Prostate gland (tissue), 2 donors: ENCODE measurements around the gene NR4A2. TPM values are rescaled to one million over a fixed set of nuclear protein-coding genes. Genes with fewer than 3 reads are reported as not detected.

Experiments
- DNase-seq: peaks from one replicate; pipeline ENCODE4 v3.0.0-alpha.2; 2019; ENCODE audit warnings: low spot score
- H3K27ac ChIP-seq, 2 donors: fragments of 200-600 bp; sonication (generic); 2 replicates each; pipeline ENCODE4 v1.5.1; 2017 to 2019
- H3K27me3 ChIP-seq: fragments of 200-600 bp; sonication (generic); replicated peaks from 2 replicates; pipeline ENCODE4 v1.5.1; 2019; ENCODE audit not compliant: insufficient read depth
- H3K36me3 ChIP-seq, 2 donors: fragments of 200-600 bp; sonication (generic); 1 replicate in 1 of 2; 2 replicates in 1 of 2; pipeline versions ENCODE4 v1.5.1 to v1.8.1; 2017 to 2019
- H3K4me1 ChIP-seq: fragments of 200-600 bp; sonication (generic); replicated peaks from 2 replicates; pipeline ENCODE4 v1.5.1; 2019
- H3K4me3 ChIP-seq, 2 donors: fragments of 200-600 bp; sonication (generic); 2 replicates each; pipeline ENCODE4 v1.5.1; 2017 to 2019
- H3K9me3 ChIP-seq: fragments of 200-600 bp; sonication (generic); 2 replicates; pipeline ENCODE4 v1.5.1; 2017
- CTCF ChIP-seq, 4 experiments: fragments of 200-600 bp in 2 of 4; fragments of 450-650 bp in 2 of 4; sonication (generic) in 2 of 4; IDR thresholded peaks; 1 replicate in 3 of 4; 2 replicates in 1 of 4; pipeline ENCODE4 v1.5.1; 2016 to 2019; ENCODE audit warnings: antibody characterized with exemption in 4 of 4, mild to moderate bottlenecking in 2 of 4, moderate library complexity in 2 of 4
- POLR2A ChIP-seq: fragments of 450-650 bp; IDR thresholded peaks from one replicate; pipeline ENCODE4 v1.6.1; 2016; ENCODE audit warnings: antibody characterized with exemption, mild to moderate bottlenecking
- POLR2AphosphoS5 ChIP-seq: sonication (generic); formaldehyde crosslinking; IDR thresholded peaks from one replicate; pipeline ENCODE4 v1.6.1; 2017; ENCODE audit warnings: antibody characterized with exemption
- WGBS: methylation state at CpG from one replicate; pipeline ENCODE4 v1.1.5; 2018; 5-methylcytosine and 5-hydroxymethylcytosine counted together
- intact Hi-C: fragments of 100-400 bp; cut with DNase I; formaldehyde crosslinking; loops from one replicate; pipeline ENCODE4 v1.14.2; 2022
- total RNA-seq, 2 donors: library from RNA; depleted of rRNA; stranded (reverse); fragments of >200 nt; gene quantifications; one replicate each; pipeline ENCODE4 v1.1.0, GENCODE V29; 2016

NR4A2 gene
- total RNA-seq, 2 donors from 2014 or later: 2.3 to 4.5 TPM

GRCh38 chr2:156311976-156312375 is 20.5 kb downstream of the NR4A2 start:
- H3K36me3 ChIP-seq: no peaks in the 10 kb centered on the region
- DNase-seq: no peak
- WGBS: 58% methylated on average over 2 of the region's 2 CpGs
- no peak overlapping the region for H3K4me3 ChIP-seq
- H3K27me3 ChIP-seq: no peaks in the 10 kb centered on the region
- no peak overlapping the region for H3K27ac ChIP-seq
- H3K4me1 ChIP-seq: no peaks in the 10 kb centered on the region
- H3K9me3 ChIP-seq: no peaks in the 10 kb centered on the region
- TF ChIP-seq CTCF (IDR thresholded peaks at IDR 0.05) (no peak), POLR2A (no peak), POLR2AphosphoS5 (no peak)
- intact Hi-C loops: no loop called here

GRCh38 chr2:156310773-156311172 is 21.7 kb downstream of the NR4A2 start:
- Histone ChIP-seq H3K4me1 (no peaks in the 10 kb centered on the region), H3K9me3 (no peaks in the 10 kb centered on the region), H3K27me3 (no peaks in the 10 kb centered on the region), H3K36me3 (no peaks in the 10 kb centered on the region), H3K27ac (no peak overlapping the region), H3K4me3 (no peak overlapping the region)
- TF ChIP-seq POLR2A: no peak
- no peak for TF ChIP-seq CTCF (IDR thresholded peaks at IDR 0.05)
- TF ChIP-seq POLR2AphosphoS5: no peak
- intact Hi-C loops: no loop called here
- no peak for DNase-seq

GRCh38 chr2:156309917-156310316 is 22.6 kb downstream of the NR4A2 start:
- no peak for DNase-seq
- H3K4me3 ChIP-seq: no peak overlapping the region
- TF ChIP-seq POLR2AphosphoS5 (no peak), CTCF (IDR thresholded peaks at IDR 0.05) (no peak), POLR2A (no peak)
- WGBS: 93% methylated on average over 1 of the region's 1 CpG
- H3K27ac ChIP-seq: no peak overlapping the region
- H3K9me3 ChIP-seq: no peaks in the 10 kb centered on the region
- H3K4me1 ChIP-seq: no peaks in the 10 kb centered on the region
- intact Hi-C loops: no loop called here
- H3K36me3 ChIP-seq: no peaks in the 10 kb centered on the region
- H3K27me3 ChIP-seq: no peaks in the 10 kb centered on the region

GRCh38 chr2:156309167-156309566 is 23.4 kb downstream of the NR4A2 start:
- no peaks in the 10 kb centered on the region for H3K9me3 ChIP-seq
- H3K27me3 ChIP-seq: no peaks in the 10 kb centered on the region
- DNase-seq: no peak
- no peaks in the 10 kb centered on the region for H3K36me3 ChIP-seq
- H3K4me1 ChIP-seq: no peaks in the 10 kb centered on the region
- no peak overlapping the region for H3K4me3 ChIP-seq
- intact Hi-C loops: no loop called here
- TF ChIP-seq POLR2A: no peak
- no peak for TF ChIP-seq CTCF (IDR thresholded peaks at IDR 0.05)
- TF ChIP-seq POLR2AphosphoS5: no peak
- no peak overlapping the region for H3K27ac ChIP-seq

- WGBS: 63% methylated on average over 1 of the region's 1 CpG
- no peaks in the 10 kb centered on the region for H3K4me1 ChIP-seq
Observed at GRCh38 chr2:156306821-156307220, 25.7 kb downstream of the NR4A2 start.

More at GRCh38 chr2:156306821-156307220, 25.7 kb downstream of the NR4A2 start:
- Histone ChIP-seq H3K36me3 (no peaks in the 10 kb centered on the region), H3K27me3 (no peaks in the 10 kb centered on the region), H3K27ac (no peak overlapping the region), H3K9me3 (no peaks in the 10 kb centered on the region), H3K4me3 (no peak overlapping the region)
- intact Hi-C loops: no loop called here
- DNase-seq: no peak
- TF ChIP-seq POLR2AphosphoS5 (no peak), CTCF (IDR thresholded peaks at IDR 0.05) (no peak), POLR2A (no peak)
